ENCODE data around the gene PTPRJ. TPM values are rescaled to one million over a fixed set of nuclear protein-coding genes. Genes with fewer than 3 reads are reported as not detected.
A peak's percentile ranks its signal among the peaks of the same experiment; 100 is the strongest.

PTPRJ gene
- total RNA-seq, 1 experiment from 2014 or later: 11.0 TPM

- POLR2A ChIA-PET: interaction anchor here (0.5 to 1.5 kb wide), 5 partner anchors 19 to 82 kb away, joined by 3 to 8 read pairs (median 4); partner anchors contain the start of gene PTPRJ
- Histone ChIP-seq H3K27me3 (replicated peaks; ENCODE audit: control insufficient read depth, insufficient read depth, low read length) (no peaks in the 10 kb centered on the region), H3K9me3 (no peaks in the 10 kb centered on the region), H3K36me3 (ENCODE audit: control insufficient read depth, insufficient read depth, low read length) (no peaks in the 10 kb centered on the region), H3K4me1 (peaks cover 42% of the 10 kb centered on the region), H3K4me3 (ENCODE audit: low read depth, low read length) (no peak overlapping the region)
- Mint-ChIP-seq H3K4me1 (ENCODE audit: low read depth, unreplicated experiment) (peaks cover 29% of the 10 kb centered on the region), H3K36me3 (ENCODE audit: insufficient read depth, unreplicated experiment) (peaks cover 29% of the 10 kb centered on the region), H3K27ac (ENCODE audit: unreplicated experiment) (peak overlapping the region; percentile 90), H3K9me3 (ENCODE audit: unreplicated experiment) (no peaks in the 10 kb centered on the region), H3K4me3 (ENCODE audit: unreplicated experiment) (peak overlapping the region; percentile 14), H3K27me3 (ENCODE audit: insufficient read depth, unreplicated experiment) (no peaks in the 10 kb centered on the region)
- CTCF ChIA-PET: interaction anchor here (0.9 to 1.4 kb wide), 3 partner anchors 64 to 110 kb away, joined by 3 to 4 read pairs (median 3); no protein-coding TSS in a partner anchor
- TF ChIP-seq CTCF (IDR thresholded peaks at IDR 0.05; ENCODE audit: insufficient read depth in 1 of 2, low read depth in 1 of 2, low read length in 1 of 2, severe bottlenecking in 1 of 2, unreplicated experiment in 1 of 2): no peak
- BruUV-seq (replicated peaks): no TSS peak
- intact Hi-C loops (cut with micrococcal nuclease; ENCODE audit: unreplicated experiment): loop anchor here (1.0 to 2.0 kb wide), 2 partner anchors 19 to 52 kb away; partner anchors contain the start of gene PTPRJ
- DNase-seq: peak; percentile 85 to 89
These were observed 18.5 kb downstream of the PTPRJ start for GRCh38 chr11:47998733-47999359.

- H3K4me1 Mint-ChIP-seq (ENCODE audit: low read depth, unreplicated experiment): peaks cover 28% of the 10 kb centered on the region
- intact Hi-C loops (cut with micrococcal nuclease; ENCODE audit: unreplicated experiment): no loop called here
- H3K4me3 Mint-ChIP-seq (ENCODE audit: unreplicated experiment): no peak overlapping the region
- H3K9me3 Mint-ChIP-seq (ENCODE audit: unreplicated experiment): no peaks in the 10 kb centered on the region
- CTCF ChIA-PET: no interaction called here
- H3K36me3 Mint-ChIP-seq (ENCODE audit: insufficient read depth, unreplicated experiment): peaks cover 29% of the 10 kb centered on the region
- no peak for TF ChIP-seq CTCF (IDR thresholded peaks at IDR 0.05; ENCODE audit: insufficient read depth in 1 of 2, low read depth in 1 of 2, low read length in 1 of 2, severe bottlenecking in 1 of 2, unreplicated experiment in 1 of 2)
- H3K4me1 ChIP-seq: peaks cover 40% of the 10 kb centered on the region
- no peaks in the 10 kb centered on the region for H3K27me3 Mint-ChIP-seq (ENCODE audit: insufficient read depth, unreplicated experiment)
- no peaks in the 10 kb centered on the region for H3K9me3 ChIP-seq
- no TSS peak for BruUV-seq (replicated peaks)
- no peaks in the 10 kb centered on the region for H3K36me3 ChIP-seq (ENCODE audit: control insufficient read depth, insufficient read depth, low read length)
- H3K27me3 ChIP-seq (replicated peaks; ENCODE audit: control insufficient read depth, insufficient read depth, low read length): no peaks in the 10 kb centered on the region
- POLR2A ChIA-PET: no interaction called here
- DNase-seq: no peak
- peak overlapping the region; percentile 6 for H3K27ac Mint-ChIP-seq (ENCODE audit: unreplicated experiment)
- no peak overlapping the region for H3K4me3 ChIP-seq (ENCODE audit: low read depth, low read length)
These were observed 20.1 kb downstream of the PTPRJ start for GRCh38 chr11:48000432-48000831.

- no peaks in the 10 kb centered on the region for H3K9me3 Mint-ChIP-seq (ENCODE audit: unreplicated experiment)
- no peak for TF ChIP-seq CTCF (IDR thresholded peaks at IDR 0.05; ENCODE audit: insufficient read depth in 1 of 2, low read depth in 1 of 2, low read length in 1 of 2, severe bottlenecking in 1 of 2, unreplicated experiment in 1 of 2)
- POLR2A ChIA-PET: no interaction called here
- Histone ChIP-seq H3K4me3 (ENCODE audit: low read depth, low read length) (no peak overlapping the region), H3K36me3 (ENCODE audit: control insufficient read depth, insufficient read depth, low read length) (no peaks in the 10 kb centered on the region), H3K4me1 (peaks cover 35% of the 10 kb centered on the region), H3K9me3 (no peaks in the 10 kb centered on the region), H3K27me3 (replicated peaks; ENCODE audit: control insufficient read depth, insufficient read depth, low read length) (no peaks in the 10 kb centered on the region)
- no peaks in the 10 kb centered on the region for H3K27me3 Mint-ChIP-seq (ENCODE audit: insufficient read depth, unreplicated experiment)
- peaks cover 35% of the 10 kb centered on the region for H3K4me1 Mint-ChIP-seq (ENCODE audit: low read depth, unreplicated experiment)
- no peak overlapping the region for H3K27ac Mint-ChIP-seq (ENCODE audit: unreplicated experiment)
- no peak for DNase-seq
- CTCF ChIA-PET: interaction anchor here (0.6 kb wide), 1 partner anchor 76 kb away, joined by 11 read pairs; no protein-coding TSS in a partner anchor
- peaks cover 27% of the 10 kb centered on the region for H3K36me3 Mint-ChIP-seq (ENCODE audit: insufficient read depth, unreplicated experiment)
- BruUV-seq (replicated peaks): no TSS peak
- H3K4me3 Mint-ChIP-seq (ENCODE audit: unreplicated experiment): no peak overlapping the region
- intact Hi-C loops (cut with micrococcal nuclease; ENCODE audit: unreplicated experiment): no loop called here
These were observed 21.2 kb downstream of the PTPRJ start for GRCh38 chr11:48001438-48002021.

Measured in Caco-2 (cell line).